ENCODE measurements around the gene TMEM169.
A peak's percentile ranks its signal among the peaks of the same experiment; 100 is the strongest.

The TMEM169 gene

DNA sequence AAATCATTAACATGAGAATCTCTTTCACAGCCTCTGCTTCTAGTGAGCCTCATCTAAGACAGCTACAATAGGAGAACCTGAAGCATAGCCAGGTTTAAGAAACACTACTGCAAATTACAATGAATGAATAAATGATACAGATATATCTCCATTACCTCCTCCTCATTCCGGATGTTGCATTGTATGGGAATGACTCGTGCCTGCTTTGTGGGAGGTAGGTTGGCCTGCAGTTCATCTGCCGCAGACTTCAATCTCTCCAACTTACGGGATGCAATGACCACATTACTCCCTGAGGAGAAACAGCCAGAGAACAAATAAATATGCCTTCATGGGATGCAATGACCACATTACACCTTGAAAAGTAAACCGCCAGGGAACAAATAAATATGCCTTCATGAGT, 15.5 kb upstream of the TMEM169 start:
- H3K4me3 ChIP-seq (ENCODE audit: control insufficient read depth, low read depth, low read length): no peak overlapping the region
- DNase-seq (ENCODE audit: low read depth): peak; percentile 34
- TF ChIP-seq, protein P1, sequence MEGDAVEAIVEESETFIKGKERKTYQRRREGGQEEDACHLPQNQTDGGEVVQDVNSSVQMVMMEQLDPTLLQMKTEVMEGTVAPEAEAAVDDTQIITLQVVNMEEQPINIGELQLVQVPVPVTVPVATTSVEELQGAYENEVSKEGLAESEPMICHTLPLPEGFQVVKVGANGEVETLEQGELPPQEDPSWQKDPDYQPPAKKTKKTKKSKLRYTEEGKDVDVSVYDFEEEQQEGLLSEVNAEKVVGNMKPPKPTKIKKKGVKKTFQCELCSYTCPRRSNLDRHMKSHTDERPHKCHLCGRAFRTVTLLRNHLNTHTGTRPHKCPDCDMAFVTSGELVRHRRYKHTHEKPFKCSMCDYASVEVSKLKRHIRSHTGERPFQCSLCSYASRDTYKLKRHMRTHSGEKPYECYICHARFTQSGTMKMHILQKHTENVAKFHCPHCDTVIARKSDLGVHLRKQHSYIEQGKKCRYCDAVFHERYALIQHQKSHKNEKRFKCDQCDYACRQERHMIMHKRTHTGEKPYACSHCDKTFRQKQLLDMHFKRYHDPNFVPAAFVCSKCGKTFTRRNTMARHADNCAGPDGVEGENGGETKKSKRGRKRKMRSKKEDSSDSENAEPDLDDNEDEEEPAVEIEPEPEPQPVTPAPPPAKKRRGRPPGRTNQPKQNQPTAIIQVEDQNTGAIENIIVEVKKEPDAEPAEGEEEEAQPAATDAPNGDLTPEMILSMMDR (IDR thresholded peaks at IDR 0.05; ENCODE audit: control insufficient read depth, insufficient read depth, low read depth, low read length, missing control alignments): no peak

DNA sequence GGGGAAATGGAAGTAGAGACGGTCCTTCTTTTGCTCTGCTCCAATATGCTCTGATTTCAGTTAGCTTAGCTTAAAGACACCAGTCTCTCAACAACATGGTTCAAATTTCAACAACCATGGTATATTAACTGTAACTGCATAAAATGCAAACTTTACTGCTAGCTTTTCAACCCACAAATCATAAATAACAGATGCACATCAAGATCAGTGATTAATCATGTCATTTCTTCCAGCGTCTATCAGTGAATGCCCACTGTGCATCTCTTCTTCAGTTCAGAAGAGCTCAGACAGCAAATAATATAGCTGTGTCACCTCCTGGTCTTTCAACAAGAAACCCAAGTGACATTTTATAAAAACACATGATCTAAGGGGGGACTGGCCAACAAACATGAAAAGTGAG, 12.7 kb upstream of the TMEM169 start:
- no peak for DNase-seq (ENCODE audit: low read depth)
- TF ChIP-seq, protein P1 (IDR thresholded peaks at IDR 0.05; ENCODE audit: control insufficient read depth, insufficient read depth, low read depth, low read length, missing control alignments): no peak
- no peak overlapping the region for H3K4me3 ChIP-seq (ENCODE audit: control insufficient read depth, low read depth, low read length)

DNA sequence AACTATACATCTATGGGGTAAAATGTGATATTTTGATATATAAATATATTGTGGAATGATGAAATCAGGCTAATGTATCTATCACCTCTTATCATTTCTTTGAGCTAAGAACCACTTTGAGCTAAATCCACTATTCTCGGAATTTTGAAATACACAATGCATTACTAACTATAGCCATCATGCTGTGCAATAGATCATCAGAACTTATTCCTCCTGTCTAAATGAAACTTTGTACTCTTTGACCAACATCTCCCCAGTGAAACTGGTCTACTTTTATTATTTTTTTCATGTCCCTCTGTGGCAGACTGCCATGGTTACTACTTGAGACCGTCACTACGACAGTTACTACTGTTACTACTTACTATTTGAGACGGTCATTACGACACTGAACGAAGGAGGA, 11.5 kb upstream of the TMEM169 start:
- no peak for DNase-seq (ENCODE audit: low read depth)
- TF ChIP-seq, protein P1 (IDR thresholded peaks at IDR 0.05; ENCODE audit: control insufficient read depth, insufficient read depth, low read depth, low read length, missing control alignments): no peak
- H3K4me3 ChIP-seq (ENCODE audit: control insufficient read depth, low read depth, low read length): no peak overlapping the region

DNA sequence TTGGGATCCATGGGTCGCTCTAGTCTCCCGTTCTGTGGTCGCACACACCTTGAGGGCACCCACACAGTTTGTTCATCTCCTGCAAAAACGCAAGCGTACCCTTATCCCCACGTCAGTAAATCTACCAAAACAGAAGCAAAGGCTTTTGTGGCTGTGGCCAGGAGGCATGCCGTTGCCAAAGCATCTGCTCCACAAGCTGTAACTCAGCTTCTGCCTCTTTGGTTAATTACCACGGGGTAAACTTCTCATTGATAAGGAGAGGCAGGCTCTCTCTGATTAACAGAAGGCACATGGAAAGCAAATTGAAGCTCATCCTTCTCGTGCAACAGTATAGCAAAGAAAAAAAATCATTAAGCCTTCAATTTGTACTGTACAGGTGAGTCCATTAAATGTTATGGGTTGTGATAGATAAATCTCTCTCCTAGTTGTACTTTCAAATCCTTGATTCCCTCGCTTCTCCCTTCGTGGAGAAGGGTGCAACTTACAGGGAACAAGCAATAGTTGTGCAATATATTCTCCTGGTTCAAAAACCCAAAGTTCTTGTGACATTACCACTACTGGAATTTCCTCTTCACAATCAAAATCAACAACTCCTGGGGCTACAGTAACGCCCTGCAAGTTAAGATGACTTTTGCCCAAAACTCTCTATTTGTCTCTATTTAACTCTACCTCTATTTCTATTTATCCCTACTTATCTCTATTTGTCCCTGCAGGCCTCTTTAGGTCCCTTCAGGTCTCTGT, 10.4 kb upstream of the TMEM169 start:
- no peak overlapping the region for H3K4me3 ChIP-seq (ENCODE audit: control insufficient read depth, low read depth, low read length)
- TF ChIP-seq, protein P1 (IDR thresholded peaks at IDR 0.05; ENCODE audit: control insufficient read depth, insufficient read depth, low read depth, low read length, missing control alignments): no peak

DNA sequence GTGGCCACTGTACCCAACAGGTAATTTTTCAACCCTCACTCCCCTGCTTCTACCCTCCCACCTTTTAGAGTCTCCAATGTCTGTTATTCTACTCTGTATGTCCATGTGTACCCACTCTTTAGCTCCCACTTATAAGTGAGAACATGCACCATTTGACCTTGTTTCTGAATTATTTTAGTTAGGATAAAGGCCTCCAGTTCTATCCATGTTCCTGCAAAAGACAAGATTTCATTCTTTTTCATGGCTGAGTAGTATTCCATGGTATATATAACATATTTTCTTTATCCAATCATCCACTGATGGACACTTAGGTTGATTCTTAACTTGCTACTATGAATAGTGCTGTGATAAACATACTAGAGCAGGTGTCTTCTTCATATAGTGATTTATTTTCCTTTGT, 9.2 kb upstream of the TMEM169 start:
- no peak overlapping the region for H3K4me3 ChIP-seq (ENCODE audit: control insufficient read depth, low read depth, low read length)
- DNase-seq (ENCODE audit: low read depth): no peak
- TF ChIP-seq, protein P1 (IDR thresholded peaks at IDR 0.05; ENCODE audit: control insufficient read depth, insufficient read depth, low read depth, low read length, missing control alignments): no peak

More for the DNA sequence above, 10.4 kb upstream of the TMEM169 start:
- DNase-seq (ENCODE audit: low read depth): no peak

DNA sequence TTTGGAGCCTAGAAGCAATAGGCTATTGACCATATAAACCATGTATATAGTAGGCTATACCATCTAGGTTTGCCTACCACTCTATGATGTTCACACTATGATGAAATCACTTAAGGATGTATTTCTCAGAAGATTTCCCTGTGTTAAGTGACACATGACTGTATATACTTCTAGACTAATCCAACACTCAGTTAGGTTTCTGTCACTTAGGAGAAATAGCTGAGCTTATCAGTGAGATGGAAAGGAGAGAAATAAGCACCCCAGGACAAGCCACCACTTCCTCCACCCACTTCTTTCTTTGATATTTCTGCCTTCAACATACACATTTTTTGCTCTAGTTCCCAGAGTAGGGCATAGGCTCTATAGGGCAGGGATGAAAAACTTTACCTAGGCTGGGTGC, 7.9 kb upstream of the TMEM169 start:
- DNase-seq (ENCODE audit: low read depth): no peak
- H3K4me3 ChIP-seq (ENCODE audit: control insufficient read depth, low read depth, low read length): no peak overlapping the region
- TF ChIP-seq, protein P1 (IDR thresholded peaks at IDR 0.05; ENCODE audit: control insufficient read depth, insufficient read depth, low read depth, low read length, missing control alignments): no peak

Measured in AG09309 (cell line).